T follicular helper cell (primary cell): ENCODE results near the gene PSTPIP1.

ENCODE experiments used
- DNase-seq: peaks from one replicate; pipeline ENCODE4 v3.0.0-alpha.2; 2020; ENCODE audit warnings: low read depth

Gene PSTPIP1

GRCh38 chr15:77042955-77043920 is 48.3 kb downstream of the PSTPIP1 start:
- DNase-seq, result no peak

GRCh38 chr15:77044228-77045042 is 49.5 kb downstream of the PSTPIP1 start:
- DNase-seq, result no peak

GRCh38 chr15:77045985-77046384 is 51.1 kb downstream of the PSTPIP1 start:
- no peak for DNase-seq

- DNase-seq, result no peak
Measured at GRCh38 chr15:77046704-77047412, 51.9 kb downstream of the PSTPIP1 start.

GRCh38 chr15:77048135-77048876 is 53.4 kb downstream of the PSTPIP1 start:
- DNase-seq, result no peak

GRCh38 chr15:77052556-77052955 is 57.6 kb downstream of the PSTPIP1 start:
- DNase-seq, result no peak

- DNase-seq, result no peak
Measured at GRCh38 chr15:77053709-77054108, 58.8 kb downstream of the PSTPIP1 start.

GRCh38 chr15:77057072-77057471 is 62.1 kb downstream of the PSTPIP1 start:
- DNase-seq, result no peak

- DNase-seq, result no peak
Measured at GRCh38 chr15:77057685-77058084, 62.8 kb downstream of the PSTPIP1 start.

- DNase-seq, result no peak
Measured at GRCh38 chr15:77058468-77058867, 63.5 kb downstream of the PSTPIP1 start.

GRCh38 chr15:77059786-77060361 is 64.9 kb downstream of the PSTPIP1 start:
- DNase-seq, result no peak

GRCh38 chr15:77060546-77060945 is 65.6 kb downstream of the PSTPIP1 start:
- no peak for DNase-seq

GRCh38 chr15:77063249-77063648 is 68.3 kb downstream of the PSTPIP1 start:
- DNase-seq, result no peak

GRCh38 chr15:77064063-77064462 is 69.1 kb downstream of the PSTPIP1 start:
- DNase-seq, result no peak

- DNase-seq, result no peak
Measured at GRCh38 chr15:77064539-77065308, 69.8 kb downstream of the PSTPIP1 start.

- DNase-seq, result no peak
Measured at GRCh38 chr15:77066971-77067690, 72.2 kb downstream of the PSTPIP1 start.

- no peak for DNase-seq
Measured at GRCh38 chr15:77067691-77068367, 72.9 kb downstream of the PSTPIP1 start.

GRCh38 chr15:77068633-77069032 is 73.7 kb downstream of the PSTPIP1 start:
- DNase-seq, result no peak

GRCh38 chr15:77069521-77070121 is 74.7 kb downstream of the PSTPIP1 start:
- DNase-seq, result no peak
